Measurements from ENCODE around the gene ENDOV.
A peak's percentile ranks its signal among the peaks of the same experiment; 100 is the strongest.

Gene ENDOV

GRCh38 chr17:80432961-80433550 is 18.1 kb downstream of the ENDOV start:
- no peak for DNase-seq

DNA sequence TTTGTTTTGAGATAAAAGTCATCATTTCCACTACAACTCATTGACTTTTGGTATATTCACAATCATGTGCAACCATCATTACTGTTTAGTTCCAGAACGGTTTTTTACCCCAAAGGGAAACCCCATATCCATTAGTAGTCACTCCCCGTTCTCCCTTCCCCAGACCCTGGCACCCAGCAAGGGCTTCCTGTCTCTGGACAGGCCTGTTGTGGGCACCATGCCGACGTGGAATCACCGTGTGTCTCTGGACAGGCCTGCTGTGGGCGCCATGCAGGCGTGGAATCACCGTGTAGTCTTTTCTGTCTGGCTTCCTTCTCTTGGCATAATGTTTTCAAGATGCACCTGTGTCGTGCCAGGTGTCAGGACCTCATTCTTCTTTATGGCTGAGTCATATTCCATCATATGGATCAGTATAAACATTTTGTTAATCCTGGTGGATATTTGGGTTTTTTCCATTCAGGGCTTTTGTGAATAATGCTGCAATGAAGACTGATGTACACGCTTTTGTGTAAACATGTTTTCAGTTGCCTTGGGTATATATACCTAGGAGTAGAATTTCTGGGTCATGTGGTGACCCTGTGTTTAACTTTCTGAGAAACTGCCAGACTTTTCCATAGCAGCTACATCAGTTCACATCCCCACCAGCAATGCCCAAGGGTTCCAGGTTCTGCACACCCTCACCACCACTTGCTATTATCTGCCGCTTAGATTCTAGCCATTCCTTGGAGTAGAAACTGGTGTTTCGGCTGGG is 19.1 kb downstream of the ENDOV start:
- no peak for DNase-seq

DNA sequence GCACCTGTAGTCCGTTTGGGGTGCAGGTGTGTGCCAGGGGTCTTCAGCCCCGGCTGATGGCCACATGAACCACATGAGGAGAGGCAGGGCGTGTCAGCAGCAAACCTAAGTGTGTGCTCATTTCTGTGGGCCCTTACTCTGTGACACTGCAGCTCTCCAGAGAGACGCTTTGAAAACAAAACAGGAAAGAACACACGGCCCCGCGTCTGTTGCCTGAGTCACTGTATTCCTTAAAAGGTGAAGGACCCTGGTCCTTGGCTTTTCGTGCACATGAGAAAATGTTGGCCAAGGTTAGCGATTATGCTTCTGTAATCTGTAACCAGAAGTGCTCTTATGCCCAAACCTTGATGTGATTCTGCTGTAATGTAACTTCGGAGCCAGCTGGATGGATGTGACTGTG is 22.6 kb downstream of the ENDOV start:
- DNase-seq = no peak

- no peak for DNase-seq
Measured at GRCh38 chr17:80438806-80439205, 23.8 kb downstream of the ENDOV start.

GRCh38 chr17:80439499-80439898 is 24.5 kb downstream of the ENDOV start:
- DNase-seq = no peak

DNA sequence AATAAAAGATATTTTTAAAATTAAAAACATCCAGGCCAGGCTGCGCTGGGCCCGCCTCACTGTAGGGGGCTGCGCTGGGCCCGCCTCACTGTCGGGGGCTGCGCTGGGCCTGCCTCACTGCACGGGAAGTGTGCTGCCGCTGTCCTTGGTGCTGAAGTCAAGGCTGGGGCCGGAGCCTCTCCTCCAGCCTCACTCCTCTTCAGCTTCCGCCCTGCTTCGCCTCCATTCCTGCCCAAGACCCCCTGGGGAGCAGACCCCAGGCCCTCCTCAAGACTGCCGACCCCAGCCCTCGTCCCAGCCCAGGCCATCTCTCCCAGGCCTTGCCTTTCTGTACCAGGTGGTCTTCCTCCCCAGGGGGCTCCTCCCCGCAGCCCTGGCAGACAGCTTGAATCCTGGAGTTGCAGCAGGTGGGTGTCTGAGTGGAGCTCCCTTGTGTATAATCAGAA is 26.2 kb downstream of the ENDOV start:
- DNase-seq = peak; percentile 53 to 60

- DNase-seq = no peak
Measured at GRCh38 chr17:80441598-80442322, 26.8 kb downstream of the ENDOV start.

GRCh38 chr17:80442323-80442659 is 27.3 kb downstream of the ENDOV start:
- DNase-seq = no peak

DNA sequence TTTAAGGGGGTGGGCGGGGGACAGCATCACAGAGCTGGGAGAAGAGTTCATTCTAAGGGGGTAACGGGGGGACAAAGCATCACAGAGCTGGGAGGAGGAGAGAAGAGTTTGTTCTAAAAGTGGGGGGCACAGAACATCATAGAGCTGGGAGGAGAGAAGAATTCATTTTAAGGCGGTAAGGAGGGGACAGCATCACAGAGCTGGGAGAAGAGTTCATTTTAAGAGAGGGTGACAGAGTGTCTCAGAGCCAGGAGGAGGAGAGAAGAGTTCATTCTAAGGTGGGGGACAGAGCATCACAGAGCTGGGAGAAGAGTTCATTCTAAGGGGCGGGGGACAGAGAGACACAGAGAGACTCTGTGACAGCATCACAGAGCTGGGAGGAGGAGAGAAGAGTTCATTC is 27.8 kb downstream of the ENDOV start:
- DNase-seq = no peak

DNA sequence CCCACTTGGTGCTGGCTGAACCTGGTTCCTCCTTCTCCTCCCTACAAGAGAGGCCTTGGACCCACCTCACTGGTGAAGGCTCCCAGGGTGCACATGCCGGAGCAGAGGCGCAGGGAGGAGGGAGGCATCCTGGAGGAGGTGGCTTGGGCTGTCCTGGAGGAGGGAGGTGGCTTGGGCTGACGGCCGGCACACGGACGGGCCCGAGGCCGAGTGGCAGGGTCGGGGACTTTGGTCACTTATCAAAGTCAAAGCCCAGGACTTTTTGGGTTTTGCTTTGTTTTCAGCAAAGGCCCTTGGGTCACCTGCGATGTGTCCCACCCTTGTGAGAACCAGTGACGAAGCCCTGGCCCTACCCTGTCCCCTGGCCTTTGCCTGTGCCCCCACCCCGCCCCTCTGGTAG is 28.5 kb downstream of the ENDOV start:
- no peak for DNase-seq

GRCh38 chr17:80443916-80444643 is 29.1 kb downstream of the ENDOV start:
- DNase-seq = no peak

GRCh38 chr17:80444644-80444979 is 29.6 kb downstream of the ENDOV start:
- no peak for DNase-seq

DNA sequence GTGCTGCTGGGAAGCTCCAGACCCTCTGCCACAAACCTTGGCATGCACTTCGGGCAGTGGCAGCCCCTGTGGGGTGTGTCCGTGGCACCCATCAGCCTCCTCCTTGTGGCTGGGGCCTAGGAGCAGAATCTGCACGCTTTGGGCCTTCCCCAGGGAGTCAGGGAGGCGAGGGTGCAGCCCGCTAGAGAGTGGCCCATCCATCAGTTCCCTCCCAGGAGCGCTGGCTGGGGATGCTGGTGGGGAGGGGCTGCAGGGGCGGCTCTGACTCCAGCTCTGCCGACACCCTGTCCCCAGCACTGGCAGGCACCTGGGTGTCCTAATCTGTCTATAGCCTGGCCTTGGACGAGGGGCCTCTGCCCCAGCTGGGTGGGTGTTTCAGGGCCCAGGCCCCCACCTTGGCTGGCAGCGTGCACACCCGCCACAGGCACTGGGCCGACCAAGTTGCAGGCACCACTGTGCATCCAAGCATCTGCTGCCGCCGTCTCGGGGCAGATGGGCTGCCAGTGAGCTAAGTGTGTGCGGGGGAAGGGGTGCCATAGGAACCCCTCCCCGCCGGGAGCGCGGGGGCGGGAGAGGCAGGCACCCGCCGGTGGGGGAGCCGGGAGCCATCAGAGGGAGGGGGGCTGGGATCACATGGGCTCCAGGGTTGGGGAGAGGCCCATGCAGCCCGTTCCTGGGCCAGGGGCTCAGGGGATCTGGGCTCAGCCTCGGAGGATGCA is 30.2 kb downstream of the ENDOV start:
- DNase-seq = no peak

DNA sequence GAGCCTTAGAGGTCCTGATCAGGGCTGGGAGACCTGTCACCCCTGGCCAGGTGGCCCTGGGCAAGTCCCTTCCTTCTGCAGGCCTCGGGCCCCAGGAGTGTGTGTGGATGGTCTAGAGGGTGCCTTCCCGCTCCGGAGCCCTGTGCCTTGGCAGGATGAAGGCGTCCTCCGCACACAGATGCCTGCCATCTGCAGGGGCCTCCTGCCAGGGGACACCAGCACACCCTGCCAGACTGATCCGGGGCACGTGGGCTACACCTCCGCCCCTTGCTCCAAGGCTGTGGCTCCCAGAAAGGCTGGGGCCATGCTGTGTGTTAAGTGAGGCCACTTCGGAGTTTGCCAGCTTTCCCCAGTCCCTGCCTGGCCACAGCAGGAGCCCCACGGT is 30.8 kb downstream of the ENDOV start:
- no peak for DNase-seq

DNA sequence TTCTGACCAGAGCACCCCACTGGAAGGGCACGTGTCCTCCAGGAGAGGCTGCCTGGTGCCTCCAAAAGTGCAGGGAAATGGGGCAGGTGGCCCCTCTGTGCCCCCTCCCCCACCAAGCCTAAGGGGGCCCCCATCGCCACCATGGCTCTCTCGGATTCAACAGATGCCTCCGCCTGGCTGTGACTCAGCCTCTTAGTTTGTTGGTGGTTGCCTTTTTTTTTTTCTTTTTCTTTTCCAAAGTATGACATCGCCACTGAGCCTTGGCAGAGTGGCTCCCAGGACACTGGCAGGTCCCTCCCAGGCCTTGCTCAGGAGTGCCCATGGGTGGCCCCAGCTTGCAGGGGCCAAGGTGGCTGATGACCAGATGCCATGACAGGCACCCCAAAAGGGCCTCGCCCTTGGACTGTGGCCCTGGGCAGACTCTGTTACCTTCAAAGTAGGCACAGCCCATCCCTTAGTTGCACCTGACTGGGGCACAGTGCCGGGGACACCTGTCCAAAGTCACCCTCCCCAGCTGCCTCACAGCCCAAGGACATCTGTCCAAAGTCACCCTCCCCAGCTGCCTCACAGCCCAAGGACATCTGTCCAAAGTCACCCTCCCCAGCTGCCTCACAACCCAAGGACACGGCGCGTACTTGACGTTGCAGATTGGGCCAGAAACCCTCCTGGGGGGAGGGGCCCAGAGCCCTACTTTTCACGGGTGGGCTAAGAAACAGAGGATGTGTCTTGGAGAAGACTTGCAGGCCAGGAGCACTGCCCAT is 31.9 kb downstream of the ENDOV start:
- DNase-seq = no peak

- no peak for DNase-seq
Measured at GRCh38 chr17:80447790-80448189, 32.8 kb downstream of the ENDOV start.

DNA sequence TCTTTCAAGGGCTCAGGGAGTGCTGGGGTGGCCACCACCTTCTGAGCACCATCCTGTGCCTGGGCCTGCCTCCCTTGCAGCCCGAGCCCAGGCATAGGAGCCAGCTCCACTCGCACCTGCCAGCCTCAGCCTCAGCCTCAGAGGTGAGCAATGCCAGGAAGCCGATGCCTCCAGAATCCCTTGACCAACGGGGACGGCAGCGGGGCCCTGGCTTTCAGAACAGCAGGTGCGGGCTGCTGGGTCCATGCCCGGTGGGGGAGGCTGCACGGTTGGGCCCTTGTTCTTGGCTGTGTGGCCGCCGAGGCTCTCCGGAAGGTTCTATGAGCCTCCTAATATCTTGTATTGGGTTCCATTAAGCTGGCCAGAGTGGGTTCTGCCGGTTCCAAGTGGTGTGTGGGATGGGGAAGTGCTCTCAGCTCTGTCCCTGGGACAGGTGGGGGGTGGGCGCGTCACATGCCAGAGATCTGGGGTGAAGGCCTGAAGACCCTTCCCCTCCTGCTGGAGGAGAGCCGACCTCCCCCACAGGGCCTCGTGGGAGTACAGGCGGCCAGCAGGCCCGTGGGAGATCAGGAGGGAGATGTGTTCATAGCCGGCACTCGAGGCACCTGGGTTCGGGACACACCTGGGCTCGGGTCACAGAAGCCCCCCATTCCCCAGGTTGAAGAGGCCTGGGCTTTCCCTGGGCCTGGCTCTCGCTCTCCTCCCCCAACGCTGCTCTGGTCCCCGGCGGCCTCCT is 34.4 kb downstream of the ENDOV start:
- DNase-seq = no peak

DNA sequence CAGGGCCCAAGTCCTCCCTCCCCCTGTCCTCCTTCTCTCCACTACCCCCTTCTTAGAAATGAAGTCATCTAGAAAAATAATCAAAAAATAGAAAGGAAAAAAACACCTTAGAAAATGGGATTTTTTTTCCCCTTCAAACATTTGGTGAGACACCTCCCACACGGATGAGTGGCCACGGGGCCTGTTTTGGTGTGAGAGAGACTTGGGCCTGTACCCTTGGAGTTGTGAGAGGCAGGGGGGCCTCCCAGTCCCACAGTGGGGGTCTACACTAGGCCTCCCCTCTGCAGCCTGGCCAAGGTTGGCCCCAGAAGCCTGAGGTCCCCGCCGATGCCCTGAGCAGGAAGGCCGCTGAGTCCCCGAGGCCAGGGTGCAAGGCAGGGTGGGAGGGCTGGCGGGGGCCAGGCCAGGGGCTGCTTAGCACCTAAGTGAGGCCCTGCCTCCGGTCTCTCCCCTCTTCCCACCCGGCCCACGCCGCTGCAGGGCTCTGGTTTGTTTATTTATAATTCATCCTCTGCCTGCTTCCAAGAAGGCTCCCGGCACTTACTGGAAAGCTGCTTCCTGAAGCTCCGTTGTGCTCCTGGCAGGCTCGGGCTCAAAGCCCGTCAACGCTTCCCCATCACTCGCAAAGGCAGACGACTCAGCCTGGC is 35.1 kb downstream of the ENDOV start:
- no peak for DNase-seq

DNA sequence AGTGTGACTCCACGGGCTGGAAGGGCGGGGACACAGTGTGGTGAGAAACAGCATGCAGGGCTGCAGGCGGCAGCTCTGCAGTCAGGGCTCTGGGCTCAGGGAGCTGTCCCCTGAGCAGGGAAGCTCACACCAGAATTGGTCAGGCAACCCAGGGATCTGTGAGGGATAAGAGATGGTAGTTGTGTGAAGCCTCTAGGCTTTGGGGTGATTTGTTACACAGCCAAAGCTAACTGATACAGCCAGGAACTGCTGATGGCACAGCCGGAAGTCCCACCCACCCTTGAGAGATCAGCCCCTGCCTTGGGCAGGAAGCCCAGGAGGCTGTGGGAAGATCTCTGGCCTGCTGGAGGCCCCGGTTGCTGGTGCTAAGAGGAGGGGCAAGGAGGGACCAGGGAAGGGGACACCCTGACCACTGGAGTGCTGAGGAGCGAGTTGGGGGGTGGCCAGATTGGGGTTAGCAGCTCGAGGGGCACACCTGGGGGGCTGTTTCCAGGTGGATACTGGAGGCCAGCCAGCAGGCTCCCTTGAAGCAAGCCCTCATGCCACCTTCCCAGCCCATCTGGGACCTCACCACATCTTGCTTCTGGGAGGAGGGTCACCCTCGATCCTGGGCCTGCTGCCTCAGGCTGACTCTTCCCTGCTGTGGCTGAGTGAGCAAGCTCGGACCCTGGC is 36.3 kb downstream of the ENDOV start:
- no peak for DNase-seq

- no peak for DNase-seq
Measured at GRCh38 chr17:80452173-80452915, 37.4 kb downstream of the ENDOV start.

All from activated CD4-positive, alpha-beta T cell treated with anti-CD3 and anti-CD28 coated beads, Interleukin-2, amount 50 U/mL, for 48 hours (primary cell).